Inflammatory macrophage treated with lipopolysaccharide for 4 hours (primary cell): Measurements from ENCODE around the gene GLTP.
"Not testable (repeated sequence)": the region's sequence is repeated elsewhere in the genome, so short reads cannot be mapped to it uniquely, and the experiment has no call there.

Source experiments
- DNase-seq: peaks from one replicate; pipeline ENCODE4 v3.0.0-alpha.2; 2020

Gene GLTP, protein sequence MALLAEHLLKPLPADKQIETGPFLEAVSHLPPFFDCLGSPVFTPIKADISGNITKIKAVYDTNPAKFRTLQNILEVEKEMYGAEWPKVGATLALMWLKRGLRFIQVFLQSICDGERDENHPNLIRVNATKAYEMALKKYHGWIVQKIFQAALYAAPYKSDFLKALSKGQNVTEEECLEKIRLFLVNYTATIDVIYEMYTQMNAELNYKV

GRCh38 chr12:109880043-109880931 is at the start of gene GLTP:
TSS of gene GLTP (minus strand) at chr12:109880541. CDS start at chr12:109880374, 167 bp downstream.
- peak; percentile 93 for DNase-seq

GRCh38 chr12:109929326-109929725 is 49.0 kb upstream of the GLTP start:
- not testable (repeated sequence) for DNase-seq

DNA sequence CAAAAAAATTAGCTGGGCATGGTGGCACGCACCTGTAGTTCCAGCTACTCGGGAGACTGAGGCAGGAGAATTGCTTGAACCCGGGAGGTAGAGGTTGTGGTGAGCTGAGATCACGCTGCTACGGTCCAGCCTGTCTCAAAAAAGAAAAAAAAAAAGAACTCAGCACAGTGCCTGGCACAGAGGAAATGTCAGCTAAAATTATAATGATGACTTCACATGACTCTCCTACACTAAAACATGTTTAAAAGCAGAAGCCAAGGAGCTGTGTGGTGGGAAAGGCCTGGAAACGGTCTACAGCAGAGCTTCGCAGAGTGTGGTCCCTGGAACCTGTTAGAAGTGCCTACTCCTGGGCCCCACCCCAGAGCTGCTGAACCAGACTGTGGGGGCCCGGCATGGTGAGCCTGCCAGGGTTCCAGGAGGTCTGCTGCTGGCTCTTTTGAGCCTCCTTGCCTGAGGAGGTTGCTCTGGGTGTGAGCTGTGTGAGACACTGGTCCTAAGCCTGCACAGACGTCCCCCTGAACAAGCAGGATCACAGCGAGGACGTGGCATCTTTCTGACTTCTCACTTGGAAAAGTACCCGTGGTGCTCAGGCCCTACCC is 47.8 kb upstream of the GLTP start:
- DNase-seq = no peak

DNA sequence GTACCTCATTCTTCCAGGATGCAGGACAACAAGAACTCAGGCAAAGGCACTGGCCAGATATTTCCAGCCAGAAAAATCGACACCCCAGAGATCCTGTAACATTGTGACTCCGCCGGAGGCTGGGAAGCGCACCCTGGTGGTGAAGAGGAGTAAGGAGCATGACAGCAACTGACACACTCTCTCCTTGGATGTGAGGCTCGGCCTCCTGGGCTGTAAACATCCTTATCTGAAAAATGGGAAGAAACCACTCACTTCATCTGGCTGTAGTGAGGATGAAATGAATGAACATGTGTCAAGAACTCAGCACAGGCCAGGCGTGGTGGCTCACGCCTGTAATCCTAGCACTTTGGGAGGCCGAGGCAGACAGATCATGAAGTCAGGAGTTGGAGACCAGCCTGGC is 47.3 kb upstream of the GLTP start:
- DNase-seq = peak; percentile 36

GRCh38 chr12:109926488-109927210 is 46.3 kb upstream of the GLTP start:
- DNase-seq = no peak

DNA sequence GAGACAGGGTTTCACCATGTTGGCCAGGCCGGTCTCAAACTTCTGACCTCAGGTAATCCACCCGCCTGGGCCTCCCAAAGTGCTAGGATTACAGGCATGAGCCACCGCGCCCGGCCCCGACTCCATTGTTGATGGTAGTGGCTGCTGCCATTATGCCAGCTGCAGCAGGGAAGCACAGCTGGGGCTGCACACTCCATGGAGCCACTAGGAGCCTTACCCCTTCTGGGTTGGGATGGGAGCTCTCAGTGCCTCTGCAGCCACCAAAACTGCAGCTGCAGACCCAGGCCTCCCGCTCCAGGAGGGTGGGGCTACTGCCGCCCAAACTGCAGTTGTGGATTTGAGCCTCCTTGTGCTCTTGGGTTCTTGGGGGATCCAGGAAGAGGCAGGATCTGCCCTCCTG is 45.7 kb upstream of the GLTP start:
- DNase-seq = no peak

DNA sequence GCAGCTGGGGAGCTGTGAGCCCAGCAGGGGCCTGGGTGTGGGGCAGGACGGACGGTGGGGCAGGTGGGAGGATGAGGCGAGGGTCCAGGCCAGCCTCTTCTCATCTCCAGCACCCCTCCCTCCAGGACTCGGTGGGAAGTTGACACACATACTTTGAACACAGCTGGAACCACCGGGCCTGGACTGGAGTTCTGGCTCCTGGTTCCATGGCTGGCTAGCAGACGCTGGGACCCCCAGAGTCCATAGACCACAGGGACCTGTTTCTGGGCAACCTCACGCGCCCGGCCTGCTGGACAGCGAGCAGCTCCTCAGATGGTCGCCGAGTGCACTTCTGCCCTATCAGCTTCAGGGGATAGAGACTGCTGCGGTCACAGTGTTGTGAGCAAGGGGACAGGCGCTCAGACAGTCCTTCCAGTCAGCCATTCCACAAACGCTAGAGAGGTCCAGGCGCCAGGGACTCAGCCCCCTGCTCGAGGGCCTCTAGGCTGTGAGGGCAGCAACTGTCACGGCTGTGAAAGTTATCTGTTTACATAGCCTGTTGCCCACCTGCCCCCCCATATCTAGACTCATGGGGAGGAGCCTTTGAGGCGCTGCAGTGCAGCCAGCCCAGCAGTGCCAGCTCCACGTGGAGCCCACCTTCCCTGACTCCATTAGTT is 45.0 kb upstream of the GLTP start:
- no peak for DNase-seq

- no peak for DNase-seq
These were observed 43.3 kb upstream of the GLTP start for GRCh38 chr12:109923481-109924245.

DNA sequence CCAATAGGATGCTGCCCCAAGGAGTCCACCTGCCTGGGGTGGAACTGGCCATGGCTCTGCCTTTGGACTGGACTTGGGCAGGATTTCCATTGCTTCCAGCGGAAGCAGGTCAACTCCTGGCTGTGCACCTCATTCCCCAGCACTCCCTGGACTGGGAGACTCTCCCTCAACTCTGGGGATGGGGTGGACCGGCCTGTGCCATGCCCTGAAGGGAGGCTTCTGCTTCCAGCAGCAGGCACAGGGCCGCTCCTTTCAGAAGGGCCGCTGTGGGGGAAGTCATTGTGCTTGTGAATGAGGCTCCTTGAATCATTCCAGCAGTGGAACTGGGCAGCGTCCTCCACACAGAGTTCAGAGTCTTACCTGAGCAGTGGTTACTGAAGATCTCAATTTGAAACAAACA is 42.7 kb upstream of the GLTP start:
- no peak for DNase-seq

DNA sequence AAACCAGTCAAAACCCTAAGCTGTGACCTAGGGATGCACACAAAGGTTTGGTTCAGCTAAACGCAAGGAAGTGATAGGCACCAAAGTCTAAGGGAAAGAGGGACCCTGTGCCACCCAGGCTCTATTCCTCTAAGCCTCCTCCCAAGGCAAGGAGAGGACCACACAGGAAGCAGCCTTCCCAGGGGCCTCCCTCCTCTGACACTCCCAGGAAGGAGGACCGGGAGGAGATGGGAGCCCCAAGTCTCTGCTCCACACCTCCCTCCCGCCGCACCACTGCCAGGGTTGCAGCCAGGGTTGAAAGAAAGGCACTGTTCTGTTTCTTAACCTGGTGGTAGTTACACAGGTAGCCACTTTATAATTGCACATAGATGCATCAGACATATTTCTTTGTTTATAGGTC is 41.6 kb upstream of the GLTP start:
- no peak for DNase-seq

GRCh38 chr12:109920261-109920780 is 40.0 kb upstream of the GLTP start:
- DNase-seq = no peak

DNA sequence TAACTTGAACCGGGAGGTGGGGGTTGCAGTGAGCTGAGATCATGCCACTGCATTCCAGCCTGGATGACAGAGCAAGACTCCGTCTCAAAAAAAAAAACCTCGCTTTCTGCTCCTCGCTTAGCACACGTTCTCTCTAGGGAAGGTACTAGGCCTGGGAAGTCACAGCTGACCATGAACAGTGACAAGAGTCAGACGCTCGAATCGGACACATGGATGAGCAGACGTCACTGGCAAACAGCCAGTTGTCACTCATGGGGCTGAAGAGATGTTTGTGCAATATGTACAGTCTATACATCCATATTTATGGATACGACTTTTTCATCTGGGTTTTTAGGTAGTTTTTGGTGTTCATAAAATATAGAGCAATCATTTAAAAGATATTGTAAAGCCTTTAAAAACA is 39.1 kb upstream of the GLTP start:
- no peak for DNase-seq

DNA sequence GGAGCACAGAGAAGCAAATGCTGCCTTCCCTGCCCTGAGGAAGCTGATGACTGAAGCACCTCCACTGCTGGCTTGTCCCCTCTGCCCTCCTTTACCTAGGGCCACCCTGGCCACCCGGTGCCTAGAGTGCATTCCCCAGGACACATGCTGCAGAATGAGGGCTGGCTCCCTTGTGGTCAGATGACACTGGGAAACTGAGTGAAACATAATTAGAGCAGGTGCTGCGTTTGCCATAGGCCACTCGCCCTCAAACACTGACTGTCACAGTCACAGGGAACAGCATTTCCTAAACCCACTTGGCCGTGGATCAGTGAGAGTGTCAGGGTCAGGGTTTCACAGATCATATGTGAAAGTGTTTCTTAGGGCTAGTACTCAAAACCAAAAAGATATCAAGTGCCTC is 35.7 kb upstream of the GLTP start:
- no peak for DNase-seq

DNA sequence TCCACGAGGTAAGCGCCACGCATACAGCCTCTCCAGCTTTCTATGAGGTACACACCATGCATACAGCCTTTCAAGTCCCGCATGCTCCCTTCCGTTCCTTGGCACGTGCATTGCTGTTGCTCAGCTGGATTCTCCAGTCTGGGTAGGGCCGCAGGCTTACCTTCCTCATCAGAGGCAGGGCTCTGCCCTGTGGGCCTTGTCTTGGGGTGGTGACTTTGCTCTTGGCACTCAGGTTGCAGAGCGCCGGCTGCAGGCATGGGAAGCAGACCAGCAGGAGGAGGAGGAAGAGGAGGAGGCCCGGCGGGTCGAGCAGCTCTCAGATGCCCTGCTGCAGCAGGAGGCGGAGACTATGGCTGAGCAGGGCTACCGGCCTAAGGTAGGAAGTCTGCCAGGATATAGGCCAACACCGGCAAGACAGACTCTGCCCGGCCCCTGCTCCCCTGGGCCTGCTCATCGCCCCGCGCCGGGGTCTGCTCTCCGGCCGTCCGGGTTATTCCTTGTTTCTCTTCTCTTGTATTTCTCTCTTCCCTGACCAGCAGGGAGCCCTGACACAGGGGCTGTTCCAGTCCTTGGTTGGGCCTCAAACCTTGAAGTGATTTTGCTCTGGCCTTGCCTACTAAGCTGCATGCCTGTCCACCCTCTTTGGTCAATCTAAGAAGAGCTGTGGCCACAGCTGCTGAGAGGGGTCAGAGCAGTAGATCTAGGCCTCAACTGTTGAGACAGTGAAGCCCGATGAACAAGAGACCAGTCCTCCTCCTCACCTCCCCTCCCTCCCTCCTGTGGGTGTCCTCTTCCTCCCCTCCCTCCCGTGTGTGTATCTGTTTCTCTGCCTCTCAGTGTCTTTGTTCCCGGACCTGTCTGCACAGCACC is 35.1 kb upstream of the GLTP start:
- no peak for DNase-seq

GRCh38 chr12:109914461-109914860 is 34.1 kb upstream of the GLTP start:
- DNase-seq = no peak

GRCh38 chr12:109912855-109913321 is 32.5 kb upstream of the GLTP start:
- no peak for DNase-seq

DNA sequence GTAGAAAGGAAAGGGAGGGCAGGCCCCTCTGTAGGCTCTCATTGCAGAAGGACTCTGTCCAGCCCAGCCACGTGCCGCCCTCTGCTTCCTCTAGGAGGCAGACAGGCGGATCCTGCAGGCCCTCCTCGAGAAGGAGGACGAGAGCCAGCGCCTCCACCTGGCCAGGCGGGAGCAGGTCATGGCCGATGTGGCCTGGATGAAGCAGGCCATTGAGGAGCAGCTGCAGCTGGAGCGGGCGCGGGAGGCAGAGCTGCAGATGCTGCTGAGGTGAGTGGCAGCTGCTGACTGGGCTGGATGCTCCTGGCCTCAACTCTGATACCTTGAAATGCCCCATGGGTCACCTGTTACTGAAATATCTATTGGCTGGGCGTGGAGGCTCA is 30.6 kb upstream of the GLTP start:
- peak; percentile 6 for DNase-seq

DNA sequence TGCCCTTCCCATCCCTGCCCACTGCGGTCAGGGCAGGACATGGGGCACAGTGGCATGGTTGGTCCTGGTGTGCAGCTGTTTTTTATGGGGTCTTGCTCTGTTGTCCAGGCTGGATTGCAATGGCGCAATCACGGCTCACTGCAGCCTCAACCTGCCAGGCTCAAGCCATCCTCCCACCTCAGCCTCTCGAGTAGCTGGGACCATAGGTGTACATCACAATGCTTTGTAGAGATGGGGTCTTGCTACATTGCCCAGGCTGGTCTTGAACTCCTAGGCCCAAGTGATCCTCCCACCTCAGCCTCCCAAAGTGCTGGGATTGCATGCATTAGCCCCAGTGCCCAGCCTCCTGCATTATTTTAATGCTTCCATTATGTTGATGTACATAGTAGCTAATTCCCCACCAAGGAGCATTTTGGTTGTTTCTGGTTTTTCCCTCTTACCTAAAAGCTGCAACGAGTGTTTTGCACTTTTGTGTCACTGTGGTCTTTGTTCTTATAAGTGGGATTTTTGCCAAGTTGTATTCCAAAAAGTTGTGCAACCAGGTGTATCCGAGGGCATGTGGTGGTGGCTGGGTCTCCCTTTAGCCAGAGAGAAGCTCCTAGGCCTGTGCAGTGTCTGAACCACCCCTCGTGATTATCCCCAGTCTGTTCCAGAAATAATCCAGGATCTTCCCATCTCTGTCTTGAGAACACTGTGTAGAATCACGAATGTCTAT is 30.1 kb upstream of the GLTP start:
- no peak for DNase-seq

- DNase-seq = no peak
These were observed 25.0 kb upstream of the GLTP start for GRCh38 chr12:109905301-109905700.

GRCh38 chr12:109902891-109903418 is 22.6 kb upstream of the GLTP start:
- no peak for DNase-seq
